ENCODE results near the gene ALLC. TPM values are rescaled to one million over a fixed set of nuclear protein-coding genes. Genes with fewer than 3 reads are reported as not detected.
"Not testable (repeated sequence)": the region's sequence is repeated elsewhere in the genome, so short reads cannot be mapped to it uniquely, and the experiment has no call there.

ALLC gene
- total and polyA plus RNA-seq, 5 donors, result 0.23 to 0.57 (median 0.32) TPM; not detected in 1

GRCh38 chr2:3656762-3657721 lies 958 bp upstream of the ALLC start:
- H3K4me1 ChIP-seq (ENCODE audit: control insufficient read depth, insufficient read depth, low read length), result no peaks in the 10 kb centered on the region
- WGBS, result 66% methylated on average over 36 of the region's 36 CpGs
- DNase-seq (no peak), ATAC-seq (no peak)
- H3K27ac ChIP-seq (ENCODE audit: low read length), result no peak overlapping the region
- H3K9me3 ChIP-seq (ENCODE audit: control insufficient read depth, low read length), result no peaks in the 10 kb centered on the region
- intact Hi-C loops (cut with DNase I), result loop anchor here in 1 of 4 donors (10.0 kb wide), 1 partner anchor 232 kb away; no protein-coding TSS in a partner anchor
- H3K27me3 ChIP-seq (ENCODE audit: control insufficient read depth, insufficient read depth), result no peaks in the 10 kb centered on the region
- H3K4me3 ChIP-seq (ENCODE audit: low read length), result no peak overlapping the region

DNA sequence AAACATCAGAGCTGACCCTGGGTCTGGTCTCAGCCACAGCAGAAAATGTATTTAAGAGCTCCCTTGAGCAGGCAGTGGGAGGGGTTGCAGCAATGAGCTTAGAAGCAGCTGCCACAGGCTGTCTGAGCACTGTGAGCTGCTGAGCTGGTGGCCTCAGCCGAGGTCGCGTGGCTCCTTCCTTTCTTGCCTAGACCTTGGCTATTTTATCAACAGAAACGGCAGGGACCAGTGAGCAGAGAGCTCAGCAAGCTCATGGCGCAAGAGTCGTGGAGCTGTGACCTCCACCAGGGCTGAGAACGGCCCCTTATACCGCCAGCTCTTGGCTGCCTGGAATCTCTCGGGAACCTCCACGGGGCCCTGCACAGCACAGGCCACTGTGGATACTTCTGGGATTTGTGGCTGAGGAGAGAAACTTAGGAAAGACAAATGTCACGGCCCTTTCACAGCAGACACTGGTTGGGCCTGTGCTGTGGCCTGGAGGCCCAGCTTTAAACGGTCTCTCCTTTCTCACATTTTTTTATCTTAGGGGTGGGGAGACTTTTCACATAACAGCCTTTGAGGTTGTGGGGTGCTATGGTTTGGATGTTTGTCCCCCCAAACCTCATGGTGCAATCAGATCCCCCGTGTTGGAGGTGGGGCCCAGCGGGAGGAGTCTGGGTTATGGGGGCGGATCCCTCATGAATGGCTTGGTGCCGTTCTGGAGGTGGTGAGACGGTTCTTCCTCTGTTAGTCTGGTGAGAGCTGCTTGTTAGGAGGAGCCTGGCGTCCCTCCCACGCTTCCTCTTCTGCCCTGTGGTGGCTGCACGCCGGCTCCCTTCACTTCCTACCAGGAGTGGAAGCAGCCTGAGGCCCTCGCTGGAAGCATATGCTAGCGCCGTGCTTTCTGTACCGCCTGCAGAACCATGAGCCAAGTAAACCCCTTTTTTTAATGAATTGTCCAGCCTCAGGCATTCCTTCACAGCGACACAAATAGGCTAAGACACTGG lies 1.7 kb downstream of the ALLC start:
- H3K4me1 ChIP-seq (ENCODE audit: control insufficient read depth, insufficient read depth, low read length), result no peaks in the 10 kb centered on the region
- ATAC-seq (peak; percentile 79 to 82), DNase-seq (peak; percentile 74 to 87 (median 80))
- intact Hi-C loops (cut with DNase I), result loop anchor here in 1 of 4 donors (10.0 kb wide), 1 partner anchor 235 kb away; no protein-coding TSS in a partner anchor
- H3K27ac ChIP-seq (ENCODE audit: low read length), result peak overlapping the region; percentile 45
- H3K9me3 ChIP-seq (ENCODE audit: control insufficient read depth, low read length), result no peaks in the 10 kb centered on the region
- H3K27me3 ChIP-seq (ENCODE audit: control insufficient read depth, insufficient read depth), result no peaks in the 10 kb centered on the region
- H3K4me3 ChIP-seq (ENCODE audit: low read length), result no peak overlapping the region
- WGBS, result 55% methylated on average over 26 of the region's 26 CpGs

DNA sequence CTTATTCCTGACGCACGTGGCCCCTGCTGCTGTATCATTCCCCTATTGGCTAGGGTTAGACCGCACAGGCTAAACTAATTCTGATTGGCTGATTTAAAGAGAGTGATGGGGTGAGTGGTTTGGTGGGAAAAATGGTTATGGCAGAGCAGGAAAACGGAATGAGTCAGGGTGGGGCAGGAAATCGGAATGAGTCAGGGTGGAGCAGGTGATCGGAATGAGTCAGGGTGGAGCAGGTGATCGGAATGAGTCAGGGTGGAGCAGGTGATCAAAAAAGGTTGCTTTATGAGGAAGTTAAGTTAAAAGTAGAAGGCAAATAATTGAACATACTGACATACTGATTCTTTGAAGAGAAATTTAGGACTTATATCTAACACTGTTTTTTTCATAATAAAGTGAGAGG lies 2.6 kb downstream of the ALLC start:
- H3K4me1 ChIP-seq (ENCODE audit: control insufficient read depth, insufficient read depth, low read length); ATAC-seq; H3K27ac ChIP-seq (ENCODE audit: low read length); H3K27me3 ChIP-seq (ENCODE audit: control insufficient read depth, insufficient read depth); DNase-seq; H3K4me3 ChIP-seq (ENCODE audit: low read length); intact Hi-C loops (cut with DNase I); H3K9me3 ChIP-seq (ENCODE audit: control insufficient read depth, low read length): not testable (repeated sequence)
- WGBS, result 87% methylated on average over 7 of the region's 7 CpGs

- intact Hi-C loops (cut with DNase I), result no loop called here
- no peak for ATAC-seq
- Histone ChIP-seq H3K4me3 (ENCODE audit: low read length) (no peak overlapping the region), H3K27me3 (ENCODE audit: control insufficient read depth, insufficient read depth) (no peaks in the 10 kb centered on the region), H3K27ac (ENCODE audit: low read length) (no peak overlapping the region), H3K9me3 (ENCODE audit: control insufficient read depth, low read length) (no peaks in the 10 kb centered on the region), H3K4me1 (ENCODE audit: control insufficient read depth, insufficient read depth, low read length) (no peaks in the 10 kb centered on the region)
- 90% methylated on average over 3 of the region's 3 CpGs for WGBS
- DNase-seq, result no peak
Measured at GRCh38 chr2:3661149-3661660, 3.2 kb downstream of the ALLC start.

DNA sequence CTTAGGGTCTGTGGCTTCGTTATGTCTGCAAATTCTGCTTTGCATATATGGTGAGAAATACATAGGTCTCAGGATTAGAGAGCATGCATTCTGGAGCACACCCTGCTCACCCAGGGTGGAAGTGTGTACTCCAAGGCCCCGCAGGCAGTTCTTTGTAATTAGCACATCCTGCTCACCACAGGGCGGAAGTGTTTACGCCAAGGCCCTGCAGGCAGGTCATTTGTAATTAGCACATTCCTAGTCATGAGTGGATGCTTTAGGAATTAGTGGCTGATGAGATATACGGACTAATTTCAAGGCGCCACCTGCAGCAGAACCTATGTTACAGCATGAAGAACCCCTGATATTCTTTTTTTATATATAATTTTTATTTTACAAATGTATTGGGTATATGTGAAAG lies 4.2 kb downstream of the ALLC start:
- H3K27ac ChIP-seq (ENCODE audit: low read length), result no peak overlapping the region
- DNase-seq (no peak), ATAC-seq (no peak)
- intact Hi-C loops (cut with DNase I), result no loop called here
- no peaks in the 10 kb centered on the region for H3K27me3 ChIP-seq (ENCODE audit: control insufficient read depth, insufficient read depth)
- H3K4me3 ChIP-seq (ENCODE audit: low read length), result no peak overlapping the region
- H3K9me3 ChIP-seq (ENCODE audit: control insufficient read depth, low read length), result no peaks in the 10 kb centered on the region
- WGBS, result 72% methylated on average over 6 of the region's 6 CpGs
- H3K4me1 ChIP-seq (ENCODE audit: control insufficient read depth, insufficient read depth, low read length), result no peaks in the 10 kb centered on the region

DNA sequence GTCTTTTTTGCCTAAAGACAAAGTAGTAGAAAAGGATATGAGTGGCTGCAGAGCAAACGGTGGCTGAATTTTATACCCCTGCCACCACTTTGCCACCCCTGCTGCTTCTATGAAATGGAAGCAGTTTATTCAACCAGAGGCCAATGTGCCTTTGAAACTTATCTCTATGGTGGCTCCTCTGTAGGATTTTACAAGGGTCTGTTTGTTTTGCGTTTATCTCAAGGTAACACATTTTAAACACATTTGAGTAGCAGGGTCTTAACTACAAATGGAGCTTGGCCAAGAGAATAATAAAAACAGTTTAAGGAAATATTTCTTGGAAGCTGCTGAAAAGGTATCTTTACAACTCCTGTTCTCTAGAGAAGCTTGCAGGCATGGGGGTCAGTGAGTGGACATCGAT lies 6.1 kb downstream of the ALLC start:
- ATAC-seq (no peak), DNase-seq (no peak)
- WGBS, result 45% methylated on average over 3 of the region's 3 CpGs
- no peaks in the 10 kb centered on the region for H3K9me3 ChIP-seq (ENCODE audit: control insufficient read depth, low read length)
- H3K27ac ChIP-seq (ENCODE audit: low read length), result no peak overlapping the region
- H3K27me3 ChIP-seq (ENCODE audit: control insufficient read depth, insufficient read depth), result no peaks in the 10 kb centered on the region
- H3K4me3 ChIP-seq (ENCODE audit: low read length), result no peak overlapping the region
- no peaks in the 10 kb centered on the region for H3K4me1 ChIP-seq (ENCODE audit: control insufficient read depth, insufficient read depth, low read length)
- intact Hi-C loops (cut with DNase I), result no loop called here

DNA sequence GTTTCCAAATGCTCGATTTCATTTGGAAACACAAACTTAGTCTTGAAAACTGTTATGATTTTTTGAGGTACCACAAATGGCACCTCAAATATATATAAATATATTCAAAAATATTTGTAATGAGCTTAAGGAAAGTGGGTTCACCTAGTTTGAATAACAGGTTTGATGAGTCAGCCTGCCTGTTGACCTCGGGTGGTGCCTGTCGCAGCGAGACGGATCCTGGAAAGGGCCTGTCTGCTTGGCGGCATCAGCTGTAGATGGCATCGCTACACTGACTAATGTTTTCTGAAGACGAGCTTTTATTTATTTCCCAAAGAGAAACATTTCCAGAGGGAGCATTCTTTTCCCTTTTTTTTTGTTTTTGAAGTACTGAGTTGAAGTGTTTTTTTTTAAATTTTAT lies 6.9 kb downstream of the ALLC start:
- no peaks in the 10 kb centered on the region for H3K4me1 ChIP-seq (ENCODE audit: control insufficient read depth, insufficient read depth, low read length)
- DNase-seq (no peak), ATAC-seq (no peak)
- intact Hi-C loops (cut with DNase I), result no loop called here
- H3K9me3 ChIP-seq (ENCODE audit: control insufficient read depth, low read length), result no peaks in the 10 kb centered on the region
- no peaks in the 10 kb centered on the region for H3K27me3 ChIP-seq (ENCODE audit: control insufficient read depth, insufficient read depth)
- H3K4me3 ChIP-seq (ENCODE audit: low read length), result no peak overlapping the region
- H3K27ac ChIP-seq (ENCODE audit: low read length), result no peak overlapping the region
- 85% methylated on average over 8 of the region's 8 CpGs for WGBS

DNA sequence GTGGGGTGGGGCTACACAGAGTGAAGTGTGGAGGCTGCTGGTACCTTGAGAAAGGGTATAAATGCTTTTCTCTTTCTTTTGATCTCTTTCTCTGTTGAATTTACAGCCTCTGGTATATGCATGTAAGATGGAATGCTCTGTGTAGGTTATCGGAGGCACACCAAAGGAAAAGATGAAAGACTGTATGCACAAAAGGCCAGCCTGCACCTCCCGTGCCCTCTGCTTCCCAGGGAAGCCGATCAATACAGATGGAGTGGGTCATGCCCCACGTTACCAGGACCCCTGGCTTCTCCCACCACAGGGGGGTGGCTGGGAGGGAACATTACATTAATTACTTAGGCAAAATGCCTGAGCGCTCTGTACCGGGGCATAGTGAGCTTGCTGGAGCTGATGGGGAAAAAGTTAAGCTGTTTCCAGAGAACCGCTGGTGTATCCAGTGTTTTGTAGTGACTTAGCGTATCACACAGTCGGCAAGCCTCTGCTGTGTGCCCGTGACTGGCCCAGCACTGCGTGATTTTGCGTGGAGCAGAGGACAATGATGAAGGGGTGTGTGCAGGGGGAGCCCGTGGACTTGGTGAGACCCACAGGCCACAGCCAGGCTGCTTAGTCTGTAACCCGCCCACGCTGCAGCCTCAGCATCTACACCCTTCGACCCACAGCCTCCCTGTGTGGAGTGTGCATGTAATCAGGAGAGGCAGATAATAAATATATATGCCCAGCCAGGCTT lies 8.0 kb downstream of the ALLC start:
- no peaks in the 10 kb centered on the region for H3K9me3 ChIP-seq (ENCODE audit: control insufficient read depth, low read length)
- ATAC-seq (no peak), DNase-seq (no peak)
- H3K4me1 ChIP-seq (ENCODE audit: control insufficient read depth, insufficient read depth, low read length), result no peaks in the 10 kb centered on the region
- H3K27me3 ChIP-seq (ENCODE audit: control insufficient read depth, insufficient read depth), result no peaks in the 10 kb centered on the region
- H3K4me3 ChIP-seq (ENCODE audit: low read length), result no peak overlapping the region
- no peak overlapping the region for H3K27ac ChIP-seq (ENCODE audit: low read length)
- intact Hi-C loops (cut with DNase I), result no loop called here
- WGBS, result 85% methylated on average over 16 of the region's 16 CpGs

- 92% methylated on average over 18 of the region's 18 CpGs for WGBS
- DNase-seq (no peak), ATAC-seq (no peak)
- intact Hi-C loops (cut with DNase I), result no loop called here
- H3K27ac ChIP-seq (ENCODE audit: low read length), result no peak overlapping the region
- no peak overlapping the region for H3K4me3 ChIP-seq (ENCODE audit: low read length)
- H3K4me1 ChIP-seq (ENCODE audit: control insufficient read depth, insufficient read depth, low read length), result no peaks in the 10 kb centered on the region
- H3K27me3 ChIP-seq (ENCODE audit: control insufficient read depth, insufficient read depth), result no peaks in the 10 kb centered on the region
- no peaks in the 10 kb centered on the region for H3K9me3 ChIP-seq (ENCODE audit: control insufficient read depth, low read length)
Measured at GRCh38 chr2:3666613-3666975, 8.6 kb downstream of the ALLC start.

DNA sequence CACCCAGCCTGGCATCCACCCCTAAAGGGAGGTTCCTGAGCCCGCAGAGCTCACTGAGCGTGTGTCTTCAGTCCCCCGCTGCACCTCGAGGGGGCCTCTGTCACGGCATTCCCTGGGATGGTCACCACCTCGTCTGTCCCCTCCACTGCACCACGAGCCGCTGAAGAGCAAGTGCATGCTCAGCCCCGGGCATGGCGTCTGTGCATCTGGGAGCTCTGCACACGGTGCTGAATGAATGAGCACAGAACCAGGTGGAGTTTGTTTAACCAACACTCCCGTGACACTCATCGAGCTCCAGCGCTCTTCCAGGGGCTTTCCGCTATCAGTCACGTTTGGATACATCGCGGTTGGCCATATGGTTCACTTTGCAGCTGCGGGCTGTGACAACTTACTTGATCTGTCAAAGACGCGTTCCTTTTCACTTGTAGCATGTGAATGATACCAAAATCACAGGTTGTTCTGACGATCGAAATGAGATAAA lies 9.2 kb downstream of the ALLC start:
- ATAC-seq, result peak; percentile 29 to 40

More for the DNA sequence above, 9.2 kb downstream of the ALLC start:
- H3K4me3 ChIP-seq (ENCODE audit: low read length), result no peak overlapping the region
- no peak overlapping the region for H3K27ac ChIP-seq (ENCODE audit: low read length)
- no peak for DNase-seq
- no peaks in the 10 kb centered on the region for H3K27me3 ChIP-seq (ENCODE audit: control insufficient read depth, insufficient read depth)
- intact Hi-C loops (cut with DNase I), result no loop called here
- no peaks in the 10 kb centered on the region for H3K9me3 ChIP-seq (ENCODE audit: control insufficient read depth, low read length)
- no peaks in the 10 kb centered on the region for H3K4me1 ChIP-seq (ENCODE audit: control insufficient read depth, insufficient read depth, low read length)
- 36% methylated on average over 23 of the region's 23 CpGs for WGBS

Data from right cardiac atrium (tissue), 5 donors.